DND-41 (cell line): ENCODE results near the gene IGSF5.

ENCODE experiments used
- EZH2 ChIP-seq: IDR thresholded peaks from 3 replicates; pipeline ENCODE4 v1.6.1; 2012; ENCODE audit warnings: borderline replicate concordance, low read depth, mild to moderate bottlenecking, moderate library complexity, low read length, inconsistent platforms; ENCODE audit not compliant: severe bottlenecking
- TF ChIP-seq, protein P1 (sequence below): IDR thresholded peaks from 2 replicates; pipeline ENCODE4 v1.5.1; 2012; ENCODE audit warnings: borderline replicate concordance, low read length, moderate library complexity, mild to moderate bottlenecking; ENCODE audit not compliant: poor library complexity, severe bottlenecking; ENCODE audit errors: extremely low read depth

DNA sequence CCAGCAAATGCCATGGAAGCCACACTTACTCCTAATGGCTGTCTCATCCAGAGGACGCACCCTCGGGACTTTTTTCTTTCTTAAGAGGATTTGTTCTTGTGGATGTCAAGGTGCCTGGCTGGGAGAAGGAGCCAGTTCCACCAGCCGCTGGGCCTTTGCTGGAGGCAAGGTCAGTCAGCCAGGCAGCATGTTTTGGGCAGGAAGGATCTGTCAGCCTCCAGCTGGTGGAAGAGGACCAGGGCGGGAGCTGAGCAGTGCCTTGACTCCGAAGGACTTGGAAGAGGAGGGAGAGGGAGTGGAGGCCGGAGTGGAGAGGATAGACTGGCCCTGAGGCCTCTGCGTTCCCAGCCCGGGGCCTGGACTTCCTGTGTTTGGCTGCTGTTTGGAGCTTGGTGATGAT is 5.7 kb downstream of the IGSF5 start:
- TF ChIP-seq, protein P1, sequence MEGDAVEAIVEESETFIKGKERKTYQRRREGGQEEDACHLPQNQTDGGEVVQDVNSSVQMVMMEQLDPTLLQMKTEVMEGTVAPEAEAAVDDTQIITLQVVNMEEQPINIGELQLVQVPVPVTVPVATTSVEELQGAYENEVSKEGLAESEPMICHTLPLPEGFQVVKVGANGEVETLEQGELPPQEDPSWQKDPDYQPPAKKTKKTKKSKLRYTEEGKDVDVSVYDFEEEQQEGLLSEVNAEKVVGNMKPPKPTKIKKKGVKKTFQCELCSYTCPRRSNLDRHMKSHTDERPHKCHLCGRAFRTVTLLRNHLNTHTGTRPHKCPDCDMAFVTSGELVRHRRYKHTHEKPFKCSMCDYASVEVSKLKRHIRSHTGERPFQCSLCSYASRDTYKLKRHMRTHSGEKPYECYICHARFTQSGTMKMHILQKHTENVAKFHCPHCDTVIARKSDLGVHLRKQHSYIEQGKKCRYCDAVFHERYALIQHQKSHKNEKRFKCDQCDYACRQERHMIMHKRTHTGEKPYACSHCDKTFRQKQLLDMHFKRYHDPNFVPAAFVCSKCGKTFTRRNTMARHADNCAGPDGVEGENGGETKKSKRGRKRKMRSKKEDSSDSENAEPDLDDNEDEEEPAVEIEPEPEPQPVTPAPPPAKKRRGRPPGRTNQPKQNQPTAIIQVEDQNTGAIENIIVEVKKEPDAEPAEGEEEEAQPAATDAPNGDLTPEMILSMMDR: no peak
- no peak for TF ChIP-seq EZH2
